Prostate gland (tissue), 2 donors: ENCODE results near the gene TNRC18. TPM values are rescaled to one million over a fixed set of nuclear protein-coding genes. Genes with fewer than 3 reads are reported as not detected.
"Not testable (repeated sequence)": the region's sequence is repeated elsewhere in the genome, so short reads cannot be mapped to it uniquely, and the experiment has no call there.

Experiments
- DNase-seq: peaks from one replicate; pipeline ENCODE4 v3.0.0-alpha.2; 2019; ENCODE audit warnings: low spot score
- H3K27ac ChIP-seq, 2 donors: fragments of 200-600 bp; sonication (generic); 2 replicates each; pipeline ENCODE4 v1.5.1; 2017 to 2019
- H3K27me3 ChIP-seq: fragments of 200-600 bp; sonication (generic); replicated peaks from 2 replicates; pipeline ENCODE4 v1.5.1; 2019; ENCODE audit not compliant: insufficient read depth
- H3K36me3 ChIP-seq, 2 donors: fragments of 200-600 bp; sonication (generic); 1 replicate in 1 of 2; 2 replicates in 1 of 2; pipeline versions ENCODE4 v1.5.1 to v1.8.1; 2017 to 2019
- H3K4me1 ChIP-seq: fragments of 200-600 bp; sonication (generic); replicated peaks from 2 replicates; pipeline ENCODE4 v1.5.1; 2019
- H3K4me3 ChIP-seq, 2 donors: fragments of 200-600 bp; sonication (generic); 2 replicates each; pipeline ENCODE4 v1.5.1; 2017 to 2019
- H3K9me3 ChIP-seq: fragments of 200-600 bp; sonication (generic); 2 replicates; pipeline ENCODE4 v1.5.1; 2017
- CTCF ChIP-seq, 4 experiments: fragments of 200-600 bp in 2 of 4; fragments of 450-650 bp in 2 of 4; sonication (generic) in 2 of 4; IDR thresholded peaks; 1 replicate in 3 of 4; 2 replicates in 1 of 4; pipeline ENCODE4 v1.5.1; 2016 to 2019; ENCODE audit warnings: antibody characterized with exemption in 4 of 4, mild to moderate bottlenecking in 2 of 4, moderate library complexity in 2 of 4
- POLR2A ChIP-seq: fragments of 450-650 bp; IDR thresholded peaks from one replicate; pipeline ENCODE4 v1.6.1; 2016; ENCODE audit warnings: antibody characterized with exemption, mild to moderate bottlenecking
- POLR2AphosphoS5 ChIP-seq: sonication (generic); formaldehyde crosslinking; IDR thresholded peaks from one replicate; pipeline ENCODE4 v1.6.1; 2017; ENCODE audit warnings: antibody characterized with exemption
- WGBS: methylation state at CpG from one replicate; pipeline ENCODE4 v1.1.5; 2018; 5-methylcytosine and 5-hydroxymethylcytosine counted together
- intact Hi-C: fragments of 100-400 bp; cut with DNase I; formaldehyde crosslinking; loops from one replicate; pipeline ENCODE4 v1.14.2; 2022
- total RNA-seq, 2 donors: library from RNA; depleted of rRNA; stranded (reverse); fragments of >200 nt; gene quantifications; one replicate each; pipeline ENCODE4 v1.1.0, GENCODE V29; 2016

Gene TNRC18
- total RNA-seq, 2 donors from 2014 or later, result 138 to 290 TPM

- DNase-seq, result peak; percentile 44
- TF ChIP-seq POLR2AphosphoS5, result peak; percentile 19
- intact Hi-C loops, H3K9me3 ChIP-seq, H3K27me3 ChIP-seq, H3K4me3 ChIP-seq, H3K4me1 ChIP-seq, H3K36me3 ChIP-seq: not testable (repeated sequence)
- 33% methylated on average over 16 of the region's 18 CpGs for WGBS
- H3K27ac ChIP-seq, result peak overlapping the region; percentile 44 to 74
These were observed 149.7 kb downstream of the TNRC18 start for GRCh38 chr7:5273831-5274405.

- 33% methylated on average over 6 of the region's 6 CpGs for WGBS
- Histone ChIP-seq H3K27ac (no peak overlapping the region), H3K4me3 (no peak overlapping the region), H3K36me3 (no peaks in the 10 kb centered on the region), H3K27me3 (no peaks in the 10 kb centered on the region), H3K4me1 (peaks cover 2% of the 10 kb centered on the region), H3K9me3 (no peaks in the 10 kb centered on the region)
- intact Hi-C loops, result no loop called here
- no peak for TF ChIP-seq CTCF (IDR thresholded peaks at IDR 0.05)
- no peak for TF ChIP-seq POLR2AphosphoS5
- TF ChIP-seq POLR2A, result no peak
- DNase-seq, result no peak
These were observed 152.8 kb downstream of the TNRC18 start for GRCh38 chr7:5270788-5271187.

- H3K27me3 ChIP-seq, H3K4me3 ChIP-seq, H3K4me1 ChIP-seq, intact Hi-C loops, DNase-seq, H3K9me3 ChIP-seq, H3K36me3 ChIP-seq, H3K27ac ChIP-seq: not testable (repeated sequence)
- WGBS, result 57% methylated on average over 12 of the region's 12 CpGs
These were observed 153.5 kb downstream of the TNRC18 start for GRCh38 chr7:5269992-5270657.

GRCh38 chr7:5267829-5268228 is 155.8 kb downstream of the TNRC18 start:
- H3K4me3 ChIP-seq, DNase-seq, H3K9me3 ChIP-seq, intact Hi-C loops, H3K36me3 ChIP-seq, H3K4me1 ChIP-seq, H3K27me3 ChIP-seq, H3K27ac ChIP-seq: not testable (repeated sequence)
- 81% methylated on average over 8 of the region's 8 CpGs for WGBS

GRCh38 chr7:5266191-5267028 is 157.2 kb downstream of the TNRC18 start:
- Histone ChIP-seq H3K27me3 (no peaks in the 10 kb centered on the region), H3K36me3 (no peaks in the 10 kb centered on the region), H3K9me3 (no peaks in the 10 kb centered on the region), H3K4me1 (no peaks in the 10 kb centered on the region), H3K27ac (no peak overlapping the region), H3K4me3 (no peak overlapping the region)
- TF ChIP-seq CTCF (IDR thresholded peaks at IDR 0.05) (no peak), POLR2A (no peak), POLR2AphosphoS5 (no peak)
- intact Hi-C loops, result no loop called here
- no peak for DNase-seq
- WGBS, result 69% methylated on average over 20 of the region's 20 CpGs

GRCh38 chr7:5265320-5266190 is 158.1 kb downstream of the TNRC18 start:
- no peak for TF ChIP-seq POLR2A
- TF ChIP-seq CTCF (IDR thresholded peaks at IDR 0.05), result no peak
- no peak for TF ChIP-seq POLR2AphosphoS5
- Histone ChIP-seq H3K4me1 (no peaks in the 10 kb centered on the region), H3K9me3 (no peaks in the 10 kb centered on the region), H3K27ac (no peak overlapping the region), H3K27me3 (no peaks in the 10 kb centered on the region), H3K4me3 (no peak overlapping the region), H3K36me3 (no peaks in the 10 kb centered on the region)
- no peak for DNase-seq
- 64% methylated on average over 19 of the region's 19 CpGs for WGBS
- intact Hi-C loops, result no loop called here

GRCh38 chr7:5263066-5263465 is 160.6 kb downstream of the TNRC18 start:
- H3K4me1 ChIP-seq, DNase-seq, intact Hi-C loops, H3K27me3 ChIP-seq, H3K36me3 ChIP-seq, H3K9me3 ChIP-seq, H3K4me3 ChIP-seq, H3K27ac ChIP-seq: not testable (repeated sequence)
- 87% methylated on average over 10 of the region's 10 CpGs for WGBS

GRCh38 chr7:5260530-5261068 is 163.0 kb downstream of the TNRC18 start:
- intact Hi-C loops, H3K27ac ChIP-seq, H3K27me3 ChIP-seq, H3K4me3 ChIP-seq, DNase-seq, H3K36me3 ChIP-seq, H3K9me3 ChIP-seq, H3K4me1 ChIP-seq: not testable (repeated sequence)
- 82% methylated on average over 14 of the region's 15 CpGs for WGBS
